Measurements from ENCODE around the gene CYFIP2.

The CYFIP2 gene

GRCh38 chr5:157292599-157292998 lies 26.7 kb downstream of the CYFIP2 start:
- no peak for DNase-seq (ENCODE audit: extremely low spot score)
- TF ChIP-seq CTBP1 (IDR thresholded peaks at IDR 0.05; ENCODE audit: borderline replicate concordance): no peak
- TF ChIP-seq PKNOX1 (IDR thresholded peaks at IDR 0.05): no peak
- no peak for TF ChIP-seq LEF1 (IDR thresholded peaks at IDR 0.05; ENCODE audit: borderline replicate concordance)
- ChIA-PET CTCF (no interaction called here), POLR2A (no interaction called here)

- ChIA-PET POLR2A (no interaction called here), CTCF (no interaction called here)
- no peak for TF ChIP-seq FOXA1 (IDR thresholded peaks at IDR 0.05)
- TF ChIP-seq SUZ12 (IDR thresholded peaks at IDR 0.05): no peak
- no peak for TF ChIP-seq NFRKB (IDR thresholded peaks at IDR 0.05)
- no peak for TF ChIP-seq ZNF384 (IDR thresholded peaks at IDR 0.05)
- no peak for TF ChIP-seq FOXK2 (IDR thresholded peaks at IDR 0.05)
- TF ChIP-seq HDGF (IDR thresholded peaks at IDR 0.05; ENCODE audit: borderline replicate concordance): no peak
- TF ChIP-seq CTBP1 (IDR thresholded peaks at IDR 0.05; ENCODE audit: borderline replicate concordance): no peak
- TF ChIP-seq ELF4 (IDR thresholded peaks at IDR 0.05): no peak
- no peak for TF ChIP-seq ARNT (IDR thresholded peaks at IDR 0.05)
- TF ChIP-seq PKNOX1 (IDR thresholded peaks at IDR 0.05): no peak
- TF ChIP-seq BHLHE40 (IDR thresholded peaks at IDR 0.05; ENCODE audit: borderline replicate concordance): no peak
- TF ChIP-seq SP1 (IDR thresholded peaks at IDR 0.05): no peak
- no peak for TF ChIP-seq L3MBTL2 (conservative IDR thresholded peaks at IDR 0.05)
- TF ChIP-seq TARDBP (IDR thresholded peaks at IDR 0.05): no peak
- DNase-seq (ENCODE audit: extremely low spot score): no peak
Observed at GRCh38 chr5:157294407-157295091, 28.6 kb downstream of the CYFIP2 start.

GRCh38 chr5:157295247-157295646 lies 29.3 kb downstream of the CYFIP2 start:
- TF ChIP-seq FOXK2 (IDR thresholded peaks at IDR 0.05) (no peak), PKNOX1 (IDR thresholded peaks at IDR 0.05) (no peak), ARNT (IDR thresholded peaks at IDR 0.05) (no peak)
- no peak for DNase-seq (ENCODE audit: extremely low spot score)
- CTCF ChIA-PET: no interaction called here
- POLR2A ChIA-PET: no interaction called here

GRCh38 chr5:157300564-157300963 lies 34.6 kb downstream of the CYFIP2 start:
- TF ChIP-seq TARDBP (IDR thresholded peaks at IDR 0.05) (no peak), BHLHE40 (IDR thresholded peaks at IDR 0.05; ENCODE audit: borderline replicate concordance) (no peak), ELF4 (IDR thresholded peaks at IDR 0.05) (no peak), CTBP1 (IDR thresholded peaks at IDR 0.05; ENCODE audit: borderline replicate concordance) (no peak), FOXM1 (IDR thresholded peaks at IDR 0.05; ENCODE audit: borderline replicate concordance) (no peak), NFRKB (IDR thresholded peaks at IDR 0.05) (no peak), FOXK2 (IDR thresholded peaks at IDR 0.05) (no peak), ZNF384 (IDR thresholded peaks at IDR 0.05) (no peak), PKNOX1 (IDR thresholded peaks at IDR 0.05) (no peak), LEF1 (IDR thresholded peaks at IDR 0.05; ENCODE audit: borderline replicate concordance) (no peak), SUZ12 (IDR thresholded peaks at IDR 0.05) (no peak), SP1 (IDR thresholded peaks at IDR 0.05) (no peak), ARNT (IDR thresholded peaks at IDR 0.05) (no peak), FOXA1 (IDR thresholded peaks at IDR 0.05) (no peak), L3MBTL2 (conservative IDR thresholded peaks at IDR 0.05) (no peak), HDGF (IDR thresholded peaks at IDR 0.05; ENCODE audit: borderline replicate concordance) (no peak)
- ChIA-PET CTCF (interaction anchor here (1.0 kb wide), 1 partner anchor 41 kb away, joined by 7 read pairs; no protein-coding TSS in a partner anchor), POLR2A (no interaction called here)

GRCh38 chr5:157301066-157301465 lies 35.1 kb downstream of the CYFIP2 start:
- DNase-seq (ENCODE audit: extremely low spot score): no peak
- POLR2A ChIA-PET: no interaction called here
- CTCF ChIA-PET: no interaction called here
- TF ChIP-seq ZNF384 (IDR thresholded peaks at IDR 0.05): no peak
- TF ChIP-seq SP1 (IDR thresholded peaks at IDR 0.05): no peak
- TF ChIP-seq BHLHE40 (IDR thresholded peaks at IDR 0.05; ENCODE audit: borderline replicate concordance): no peak
- no peak for TF ChIP-seq HDGF (IDR thresholded peaks at IDR 0.05; ENCODE audit: borderline replicate concordance)
- no peak for TF ChIP-seq SUZ12 (IDR thresholded peaks at IDR 0.05)
- TF ChIP-seq FOXM1 (IDR thresholded peaks at IDR 0.05; ENCODE audit: borderline replicate concordance): no peak
- TF ChIP-seq L3MBTL2 (conservative IDR thresholded peaks at IDR 0.05): no peak
- no peak for TF ChIP-seq ELF4 (IDR thresholded peaks at IDR 0.05)
- TF ChIP-seq TARDBP (IDR thresholded peaks at IDR 0.05): no peak
- no peak for TF ChIP-seq LEF1 (IDR thresholded peaks at IDR 0.05; ENCODE audit: borderline replicate concordance)
- no peak for TF ChIP-seq CTBP1 (IDR thresholded peaks at IDR 0.05; ENCODE audit: borderline replicate concordance)

More at GRCh38 chr5:157300564-157300963, 34.6 kb downstream of the CYFIP2 start:
- no peak for DNase-seq (ENCODE audit: extremely low spot score)

GRCh38 chr5:157303023-157303422 lies 37.1 kb downstream of the CYFIP2 start:
- CTCF ChIA-PET: interaction anchor here (1.1 to 1.5 kb wide), 2 partner anchors 12 to 25 kb away, joined by 3 to 5 read pairs; no protein-coding TSS in a partner anchor
- no peak for TF ChIP-seq PKNOX1 (IDR thresholded peaks at IDR 0.05)
- TF ChIP-seq ARNT (IDR thresholded peaks at IDR 0.05): no peak
- TF ChIP-seq SUZ12 (IDR thresholded peaks at IDR 0.05): no peak
- no peak for TF ChIP-seq FOXK2 (IDR thresholded peaks at IDR 0.05)
- TF ChIP-seq NFRKB (IDR thresholded peaks at IDR 0.05): no peak
- TF ChIP-seq CTBP1 (IDR thresholded peaks at IDR 0.05; ENCODE audit: borderline replicate concordance): no peak
- no peak for TF ChIP-seq BHLHE40 (IDR thresholded peaks at IDR 0.05; ENCODE audit: borderline replicate concordance)
- TF ChIP-seq FOXA1 (IDR thresholded peaks at IDR 0.05): no peak
- no peak for TF ChIP-seq ZNF384 (IDR thresholded peaks at IDR 0.05)
- no peak for TF ChIP-seq L3MBTL2 (conservative IDR thresholded peaks at IDR 0.05)
- TF ChIP-seq TARDBP (IDR thresholded peaks at IDR 0.05): no peak
- no peak for TF ChIP-seq SP1 (IDR thresholded peaks at IDR 0.05)
- no peak for TF ChIP-seq LEF1 (IDR thresholded peaks at IDR 0.05; ENCODE audit: borderline replicate concordance)
- TF ChIP-seq HDGF (IDR thresholded peaks at IDR 0.05; ENCODE audit: borderline replicate concordance): no peak
- TF ChIP-seq ELF4 (IDR thresholded peaks at IDR 0.05): no peak
- TF ChIP-seq FOXM1 (IDR thresholded peaks at IDR 0.05; ENCODE audit: borderline replicate concordance): no peak
- POLR2A ChIA-PET: no interaction called here
- no peak for DNase-seq (ENCODE audit: extremely low spot score)

Data from HEK293T (cell line).